ENCODE measurements around the gene FLVCR2.

Gene FLVCR2

DNA sequence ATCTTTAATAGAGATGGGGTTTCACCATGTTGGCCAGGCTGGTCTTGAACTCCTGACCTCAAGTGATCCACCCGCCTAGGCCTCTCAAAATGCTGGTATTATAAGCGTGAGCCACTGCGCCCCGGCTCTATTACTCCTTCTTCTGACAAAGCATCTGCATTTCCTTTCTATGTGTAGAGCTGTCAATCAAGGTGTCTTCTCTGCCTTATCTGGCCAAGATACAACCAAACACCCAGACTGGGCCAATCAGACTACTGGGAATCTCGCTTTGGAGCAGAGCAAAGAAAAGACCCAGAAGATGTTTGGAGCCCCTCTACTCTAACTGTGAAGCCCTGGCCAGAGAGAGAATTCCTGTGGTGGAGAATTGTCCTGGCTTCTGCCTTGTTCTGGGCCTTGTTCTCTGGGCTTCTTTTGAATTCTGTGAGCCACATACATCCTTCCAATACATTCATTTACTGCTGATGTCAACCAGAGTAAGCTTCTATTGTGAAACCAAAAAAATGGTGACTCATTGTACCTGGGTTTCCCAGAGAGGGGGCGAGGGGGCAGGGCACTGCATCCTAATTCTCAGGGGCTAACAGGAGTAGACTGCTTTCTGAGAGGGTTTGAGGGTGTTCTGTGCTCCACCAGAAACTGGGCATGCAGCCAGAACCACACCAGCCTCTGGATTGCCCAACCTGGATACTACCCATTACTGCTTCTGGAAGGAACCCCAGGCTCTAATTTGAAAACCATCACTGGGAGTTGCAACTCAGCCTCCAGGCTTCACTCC, 18.8 kb upstream of the FLVCR2 start:
- Histone ChIP-seq H3K9ac (ENCODE audit: low read length) (no peak overlapping the region), H3K27me3 (ENCODE audit: control insufficient read depth in 1 of 2, insufficient read depth in 2 of 2, low read length in 2 of 2) (no peaks in the 10 kb centered on the region), H3K27ac (ENCODE audit: low read depth, low read length) (no peak overlapping the region), H3K36me3 (ENCODE audit: insufficient read depth, low read length) (no peaks in the 10 kb centered on the region), H3K4me3 (ENCODE audit: low read depth in 1 of 2, low read length in 2 of 2) (no peak overlapping the region), H3K9me3 (ENCODE audit: low read length) (no peaks in the 10 kb centered on the region), H3K4me1 (ENCODE audit: insufficient read depth, low read length) (peaks cover 15% of the 10 kb centered on the region)

DNA sequence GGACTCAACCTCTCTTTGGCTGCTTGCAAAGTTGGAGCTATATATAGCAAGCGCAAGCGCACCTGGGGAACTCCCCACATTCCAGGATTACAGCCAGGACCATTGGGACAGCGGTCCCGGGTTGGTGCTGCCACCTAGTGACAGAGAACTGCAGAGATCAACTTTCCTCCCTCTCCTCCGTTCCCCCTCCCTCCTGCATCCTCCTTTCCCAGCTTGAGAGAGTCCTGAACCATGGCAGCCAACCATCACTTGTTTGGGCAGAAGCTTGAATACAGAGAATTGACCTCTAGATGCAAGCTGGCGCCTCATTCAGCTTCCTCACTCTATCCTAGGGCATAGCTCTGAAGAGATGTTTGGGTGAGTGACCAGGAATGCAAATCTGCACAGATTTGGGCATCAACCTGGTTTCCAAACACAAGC, 17.4 kb upstream of the FLVCR2 start:
- Histone ChIP-seq H3K9me3 (ENCODE audit: low read length) (no peaks in the 10 kb centered on the region), H3K27ac (ENCODE audit: low read depth, low read length) (no peak overlapping the region), H3K27me3 (ENCODE audit: control insufficient read depth in 1 of 2, insufficient read depth in 2 of 2, low read length in 2 of 2) (no peaks in the 10 kb centered on the region), H3K4me1 (ENCODE audit: insufficient read depth, low read length) (peaks cover 13% of the 10 kb centered on the region), H3K4me3 (ENCODE audit: low read depth in 1 of 2, low read length in 2 of 2) (no peak overlapping the region), H3K9ac (ENCODE audit: low read length) (no peak overlapping the region), H3K36me3 (ENCODE audit: insufficient read depth, low read length) (no peaks in the 10 kb centered on the region)

- H3K4me1 ChIP-seq (ENCODE audit: insufficient read depth, low read length): peaks cover 13% of the 10 kb centered on the region
These were observed 16.3 kb upstream of the FLVCR2 start for GRCh38 chr14:75562089-75562488.

DNA sequence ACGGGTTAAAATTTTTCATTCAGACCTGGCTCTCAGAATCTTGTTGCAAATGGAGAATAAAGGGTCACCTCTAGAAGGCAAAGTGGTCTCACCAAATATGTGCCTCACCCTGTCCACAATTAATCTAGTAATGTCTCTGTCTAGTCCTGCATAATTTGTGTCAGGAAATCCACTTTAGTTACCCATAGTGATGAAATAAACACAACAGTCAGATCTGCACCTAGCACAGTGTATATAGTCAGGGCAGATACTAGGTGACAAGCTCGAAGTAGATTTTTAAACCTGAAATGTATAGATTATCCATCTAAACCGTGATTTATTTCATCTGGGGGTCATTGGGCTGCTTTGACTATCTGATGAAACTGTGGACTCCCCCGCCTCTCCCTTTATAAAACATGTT, 15.9 kb upstream of the FLVCR2 start:
- Histone ChIP-seq H3K9ac (ENCODE audit: low read length) (no peak overlapping the region), H3K4me1 (ENCODE audit: insufficient read depth, low read length) (peaks cover 13% of the 10 kb centered on the region), H3K9me3 (ENCODE audit: low read length) (no peaks in the 10 kb centered on the region), H3K36me3 (ENCODE audit: insufficient read depth, low read length) (no peaks in the 10 kb centered on the region), H3K27ac (ENCODE audit: low read depth, low read length) (no peak overlapping the region), H3K27me3 (ENCODE audit: control insufficient read depth in 1 of 2, insufficient read depth in 2 of 2, low read length in 2 of 2) (no peaks in the 10 kb centered on the region), H3K4me3 (ENCODE audit: low read depth in 1 of 2, low read length in 2 of 2) (no peak overlapping the region)

More at GRCh38 chr14:75562089-75562488, 16.3 kb upstream of the FLVCR2 start:
- no peaks in the 10 kb centered on the region for H3K9me3 ChIP-seq (ENCODE audit: low read length)
- H3K9ac ChIP-seq (ENCODE audit: low read length): no peak overlapping the region
- H3K27me3 ChIP-seq (ENCODE audit: control insufficient read depth in 1 of 2, insufficient read depth in 2 of 2, low read length in 2 of 2): no peaks in the 10 kb centered on the region
- H3K36me3 ChIP-seq (ENCODE audit: insufficient read depth, low read length): no peaks in the 10 kb centered on the region
- H3K4me3 ChIP-seq (ENCODE audit: low read depth in 1 of 2, low read length in 2 of 2): no peak overlapping the region
- H3K27ac ChIP-seq (ENCODE audit: low read depth, low read length): no peak overlapping the region

DNA sequence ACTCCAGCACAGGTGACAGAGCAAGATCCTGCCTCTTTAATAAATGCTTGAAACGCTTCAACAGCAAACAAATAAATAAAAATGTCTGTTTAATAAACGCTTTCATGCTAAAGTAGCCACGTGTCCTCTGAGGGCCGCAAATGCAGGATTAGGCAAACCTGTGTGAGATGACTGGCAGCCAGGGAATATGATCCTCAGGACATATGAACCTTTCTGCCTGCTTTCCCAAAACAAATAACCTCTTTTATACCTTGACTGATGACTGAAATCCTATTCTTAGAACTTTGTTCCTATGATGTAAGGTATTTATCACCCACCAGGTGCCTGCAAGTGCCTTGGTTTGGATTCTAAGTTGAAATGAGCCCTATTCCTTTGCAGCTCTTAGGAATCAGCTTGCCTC, 14.5 kb upstream of the FLVCR2 start:
- no peaks in the 10 kb centered on the region for H3K36me3 ChIP-seq (ENCODE audit: insufficient read depth, low read length)
- H3K9ac ChIP-seq (ENCODE audit: low read length): no peak overlapping the region
- H3K4me3 ChIP-seq (ENCODE audit: low read depth in 1 of 2, low read length in 2 of 2): no peak overlapping the region
- no peak overlapping the region for H3K27ac ChIP-seq (ENCODE audit: low read depth, low read length)
- peaks cover 13% of the 10 kb centered on the region for H3K4me1 ChIP-seq (ENCODE audit: insufficient read depth, low read length)
- H3K27me3 ChIP-seq (ENCODE audit: control insufficient read depth in 1 of 2, insufficient read depth in 2 of 2, low read length in 2 of 2): no peaks in the 10 kb centered on the region
- H3K9me3 ChIP-seq (ENCODE audit: low read length): no peaks in the 10 kb centered on the region

GRCh38 chr14:75565056-75565455, 13.4 kb upstream of the FLVCR2 start:
- Histone ChIP-seq H3K4me1 (ENCODE audit: insufficient read depth, low read length) (peaks cover 11% of the 10 kb centered on the region), H3K27me3 (ENCODE audit: control insufficient read depth in 1 of 2, insufficient read depth in 2 of 2, low read length in 2 of 2) (no peaks in the 10 kb centered on the region), H3K27ac (ENCODE audit: low read depth, low read length) (no peak overlapping the region), H3K4me3 (ENCODE audit: low read depth in 1 of 2, low read length in 2 of 2) (no peak overlapping the region), H3K9ac (ENCODE audit: low read length) (no peak overlapping the region), H3K36me3 (ENCODE audit: insufficient read depth, low read length) (no peaks in the 10 kb centered on the region), H3K9me3 (ENCODE audit: low read length) (no peaks in the 10 kb centered on the region)

- H3K27ac ChIP-seq (ENCODE audit: low read depth, low read length): no peak overlapping the region
These were observed 12.1 kb upstream of the FLVCR2 start for GRCh38 chr14:75566321-75566720.

DNA sequence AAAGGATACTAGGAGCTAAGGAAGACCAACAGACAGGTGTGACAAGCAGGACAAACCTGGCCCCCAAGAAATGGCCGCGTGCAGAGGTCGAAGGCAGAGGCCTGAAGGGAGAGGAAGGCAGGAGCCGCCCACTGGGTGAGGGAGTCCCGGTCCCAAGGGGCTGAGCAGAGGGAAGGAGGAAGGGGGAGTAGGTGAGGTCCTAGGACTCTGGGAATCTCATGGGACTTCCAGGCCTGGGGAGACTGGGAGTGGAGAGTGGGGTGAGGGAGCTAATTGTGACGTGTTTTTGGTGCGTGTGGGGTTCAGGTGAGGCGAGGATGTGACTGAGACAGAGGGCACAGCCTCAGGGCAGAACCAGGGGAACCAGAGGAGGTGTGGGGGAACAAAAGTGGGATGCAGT, 11.7 kb upstream of the FLVCR2 start:
- H3K9me3 ChIP-seq (ENCODE audit: low read length): no peaks in the 10 kb centered on the region
- H3K4me1 ChIP-seq (ENCODE audit: insufficient read depth, low read length): no peaks in the 10 kb centered on the region
- peaks cover 0 to 4% of the 10 kb centered on the region in 2 donors for H3K27me3 ChIP-seq (ENCODE audit: control insufficient read depth in 1 of 2, insufficient read depth in 2 of 2, low read length in 2 of 2)
- H3K9ac ChIP-seq (ENCODE audit: low read length): no peak overlapping the region
- H3K36me3 ChIP-seq (ENCODE audit: insufficient read depth, low read length): no peaks in the 10 kb centered on the region
- H3K4me3 ChIP-seq (ENCODE audit: low read depth in 1 of 2, low read length in 2 of 2): no peak overlapping the region
- no peak overlapping the region for H3K27ac ChIP-seq (ENCODE audit: low read depth, low read length)

More at GRCh38 chr14:75566321-75566720, 12.1 kb upstream of the FLVCR2 start:
- Histone ChIP-seq H3K9ac (ENCODE audit: low read length) (no peak overlapping the region), H3K36me3 (ENCODE audit: insufficient read depth, low read length) (no peaks in the 10 kb centered on the region), H3K4me3 (ENCODE audit: low read depth in 1 of 2, low read length in 2 of 2) (no peak overlapping the region), H3K9me3 (ENCODE audit: low read length) (no peaks in the 10 kb centered on the region), H3K4me1 (ENCODE audit: insufficient read depth, low read length) (no peaks in the 10 kb centered on the region), H3K27me3 (ENCODE audit: control insufficient read depth in 1 of 2, insufficient read depth in 2 of 2, low read length in 2 of 2) (peaks cover 0 to 4% of the 10 kb centered on the region in 2 donors)

DNA sequence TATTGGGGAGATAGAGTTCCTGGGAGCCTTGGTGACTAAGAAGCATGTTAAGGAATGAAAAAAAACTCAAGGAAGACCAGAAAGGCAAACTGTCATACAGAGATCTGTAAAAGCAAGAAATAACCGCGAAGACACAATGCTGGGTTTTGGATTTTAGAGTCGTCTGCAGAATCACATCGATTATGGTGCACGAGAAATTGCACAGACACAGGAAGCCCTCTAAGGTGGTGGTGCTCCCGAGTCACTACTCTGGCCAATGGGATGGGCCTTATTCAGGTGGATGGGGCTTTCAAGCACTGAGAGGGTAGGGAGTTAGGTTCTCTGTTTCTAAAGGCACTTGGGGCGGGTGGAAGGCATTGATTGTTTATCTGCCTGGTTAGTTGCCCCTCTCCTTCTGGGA, 10.3 kb upstream of the FLVCR2 start:
- H3K36me3 ChIP-seq (ENCODE audit: insufficient read depth, low read length): no peaks in the 10 kb centered on the region
- no peak overlapping the region for H3K9ac ChIP-seq (ENCODE audit: low read length)

GRCh38 chr14:75568791-75569190, 9.6 kb upstream of the FLVCR2 start:
- Histone ChIP-seq H3K27ac (ENCODE audit: low read depth, low read length) (no peak overlapping the region), H3K4me1 (ENCODE audit: insufficient read depth, low read length) (no peaks in the 10 kb centered on the region), H3K9ac (ENCODE audit: low read length) (no peak overlapping the region), H3K36me3 (ENCODE audit: insufficient read depth, low read length) (no peaks in the 10 kb centered on the region), H3K9me3 (ENCODE audit: low read length) (no peaks in the 10 kb centered on the region), H3K4me3 (ENCODE audit: low read depth in 1 of 2, low read length in 2 of 2) (no peak overlapping the region), H3K27me3 (ENCODE audit: control insufficient read depth in 1 of 2, insufficient read depth in 2 of 2, low read length in 2 of 2) (peaks cover 0 to 4% of the 10 kb centered on the region in 2 donors)

More for the DNA sequence above, 10.3 kb upstream of the FLVCR2 start:
- no peak overlapping the region for H3K27ac ChIP-seq (ENCODE audit: low read depth, low read length)
- no peak overlapping the region for H3K4me3 ChIP-seq (ENCODE audit: low read depth in 1 of 2, low read length in 2 of 2)
- peaks cover 0 to 4% of the 10 kb centered on the region in 2 donors for H3K27me3 ChIP-seq (ENCODE audit: control insufficient read depth in 1 of 2, insufficient read depth in 2 of 2, low read length in 2 of 2)
- no peaks in the 10 kb centered on the region for H3K9me3 ChIP-seq (ENCODE audit: low read length)
- H3K4me1 ChIP-seq (ENCODE audit: insufficient read depth, low read length): no peaks in the 10 kb centered on the region

DNA sequence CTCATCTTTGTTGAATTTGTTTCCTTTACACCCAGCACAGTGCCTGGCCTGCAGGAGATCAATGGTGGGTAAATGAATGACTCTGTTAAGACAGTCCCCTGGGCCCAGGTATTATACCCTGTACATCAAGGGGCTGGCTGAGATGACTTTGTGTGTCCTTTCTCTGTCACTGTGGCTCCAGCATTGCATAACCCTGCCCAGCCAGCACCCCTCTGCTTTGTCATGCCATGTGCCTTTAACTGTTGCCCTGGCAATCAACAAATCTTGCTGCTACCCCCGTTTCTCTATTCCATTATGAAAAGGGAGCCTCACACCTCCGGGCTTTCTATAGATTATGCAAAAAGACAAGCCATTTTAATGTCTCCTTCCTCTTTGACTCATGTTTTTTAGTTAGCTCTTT, 7.6 kb upstream of the FLVCR2 start:
- Histone ChIP-seq H3K4me1 (ENCODE audit: insufficient read depth, low read length) (no peaks in the 10 kb centered on the region), H3K27ac (ENCODE audit: low read depth, low read length) (no peak overlapping the region), H3K4me3 (ENCODE audit: low read depth in 1 of 2, low read length in 2 of 2) (no peak overlapping the region), H3K36me3 (ENCODE audit: insufficient read depth, low read length) (no peaks in the 10 kb centered on the region), H3K9ac (ENCODE audit: low read length) (no peak overlapping the region), H3K27me3 (ENCODE audit: control insufficient read depth in 1 of 2, insufficient read depth in 2 of 2, low read length in 2 of 2) (peaks cover 0 to 4% of the 10 kb centered on the region in 2 donors), H3K9me3 (ENCODE audit: low read length) (no peaks in the 10 kb centered on the region)

DNA sequence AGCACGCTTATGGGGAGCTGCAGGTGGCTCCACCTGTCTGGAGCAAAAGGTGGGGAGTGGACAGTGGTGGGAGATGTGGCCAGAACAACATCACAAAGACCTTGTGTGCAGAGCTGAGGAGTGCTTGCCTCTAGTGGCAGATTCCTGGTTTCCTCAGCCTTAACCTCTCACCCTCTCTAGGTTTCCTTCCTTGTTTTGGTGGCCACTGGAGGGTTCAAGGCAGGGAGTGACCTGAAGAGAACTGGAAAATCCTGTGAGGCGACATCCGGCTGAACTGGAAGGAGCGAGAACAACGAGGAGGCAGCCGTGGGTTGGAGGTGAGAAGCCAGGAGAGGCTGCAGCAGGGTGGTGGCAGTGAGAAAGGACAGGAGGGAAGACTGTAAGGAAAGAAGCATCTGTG, 6.3 kb upstream of the FLVCR2 start:
- H3K27me3 ChIP-seq (ENCODE audit: control insufficient read depth in 1 of 2, insufficient read depth in 2 of 2, low read length in 2 of 2): peaks cover 0 to 4% of the 10 kb centered on the region in 2 donors
- H3K9ac ChIP-seq (ENCODE audit: low read length): no peak overlapping the region
- H3K27ac ChIP-seq (ENCODE audit: low read depth, low read length): no peak overlapping the region
- no peaks in the 10 kb centered on the region for H3K9me3 ChIP-seq (ENCODE audit: low read length)
- H3K4me3 ChIP-seq (ENCODE audit: low read depth in 1 of 2, low read length in 2 of 2): no peak overlapping the region
- no peaks in the 10 kb centered on the region for H3K4me1 ChIP-seq (ENCODE audit: insufficient read depth, low read length)
- H3K36me3 ChIP-seq (ENCODE audit: insufficient read depth, low read length): no peaks in the 10 kb centered on the region
